Neural cell (in vitro differentiated cells): ENCODE results near the gene SRGAP3. TPM values are rescaled to one million over a fixed set of nuclear protein-coding genes. Genes with fewer than 3 reads are reported as not detected.

ENCODE experiments used
- H2AFZ ChIP-seq: fragments of 200-600, 300-800 bp; sonication (generic), shearing (Covaris generic); 2 replicates; pipeline ENCODE4 v1.6.0; 2014; ENCODE audit warnings: low read depth, mild to moderate bottlenecking, antibody characterized with exemption, low read length, moderate library complexity
- H3F3A ChIP-seq: fragments of 200-600 bp; shearing (Covaris generic); 2 replicates; pipeline ENCODE4 v1.6.1; 2016; ENCODE audit warnings: mild to moderate bottlenecking, moderate library complexity, mixed read lengths, antibody characterized with exemption, low read length; ENCODE audit not compliant: insufficient read depth, poor library complexity, severe bottlenecking
- H3K27ac ChIP-seq: fragments of 200-600, 300-800 bp; sonication (generic), shearing (Covaris generic); 2 replicates; pipeline ENCODE4 v1.5.1; 2014; ENCODE audit warnings: mild to moderate bottlenecking, low read length, moderate library complexity
- H3K27me3 ChIP-seq: fragments of 300-800, 200-600 bp; sonication (generic), shearing (Covaris generic); 2 replicates; pipeline ENCODE4 v1.6.0; 2014; ENCODE audit warnings: mild to moderate bottlenecking, low read depth, low read length, moderate library complexity; ENCODE audit not compliant: insufficient read depth
- H3K36me3 ChIP-seq: fragments of 300-800, 200-600 bp; sonication (generic), shearing (Covaris generic); 2 replicates; pipeline ENCODE4 v1.5.1; 2014; ENCODE audit warnings: mild to moderate bottlenecking, antibody characterized with exemption, low read length, moderate library complexity; ENCODE audit not compliant: insufficient read depth
- H3K4me2 ChIP-seq: fragments of 300-800, 200-600 bp; sonication (generic), shearing (Covaris generic); 2 replicates; pipeline ENCODE4 v1.6.0; 2014; ENCODE audit warnings: mild to moderate bottlenecking, low read length
- H3K4me3 ChIP-seq: fragments of 300-800, 200-600 bp; sonication (generic), shearing (Covaris generic); 2 replicates; pipeline ENCODE4 v1.5.1; 2014; ENCODE audit warnings: mild to moderate bottlenecking, low read length, moderate library complexity
- H3K79me2 ChIP-seq: fragments of 200-600 bp; shearing (Covaris generic); replicated peaks from 2 replicates; pipeline ENCODE4 v1.6.0; 2014; ENCODE audit warnings: mild to moderate bottlenecking, low read length, moderate library complexity; ENCODE audit not compliant: insufficient read depth
- H3K9ac ChIP-seq: fragments of 300-800, 200-600 bp; sonication (generic), shearing (Covaris generic); 2 replicates; pipeline ENCODE4 v1.6.1; 2016; ENCODE audit warnings: mild to moderate bottlenecking, low read length, mixed read lengths
- H3K9me2 ChIP-seq: fragments of 200-600 bp; shearing (Covaris generic); 2 replicates; pipeline ENCODE4 v1.6.1; 2016; ENCODE audit warnings: mild to moderate bottlenecking, low read length, mixed read lengths; ENCODE audit not compliant: insufficient read depth
- H3K9me3 ChIP-seq: fragments of 200-600, 300-800 bp; sonication (generic), shearing (Covaris generic); 2 replicates; pipeline ENCODE4 v1.6.1; 2016; ENCODE audit warnings: mild to moderate bottlenecking, mixed run types, low read length, moderate library complexity, mixed read lengths
- H4K20me1 ChIP-seq: fragments of 200-600 bp; shearing (Covaris generic); 2 replicates; pipeline ENCODE4 v1.6.1; 2016; ENCODE audit warnings: mild to moderate bottlenecking, mixed run types; ENCODE audit not compliant: insufficient read depth
- EP300 ChIP-seq: fragments of 450-650 bp; conservative IDR thresholded peaks from 2 replicates; pipeline ENCODE4 v1.6.1; 2014; ENCODE audit warnings: antibody characterized with exemption, mild to moderate bottlenecking, moderate library complexity; ENCODE audit not compliant: poor library complexity, severe bottlenecking
- EZH2 ChIP-seq: fragments of 200-600, 300-800 bp; shearing (Covaris generic), sonication (generic); IDR thresholded peaks from 2 replicates; pipeline ENCODE4 v1.6.1; 2014; ENCODE audit warnings: antibody characterized with exemption, low read length, borderline replicate concordance, mild to moderate bottlenecking; ENCODE audit not compliant: insufficient read depth, poor library complexity, severe bottlenecking
- MXI1 ChIP-seq: fragments of 450-650 bp; conservative IDR thresholded peaks from 2 replicates; pipeline ENCODE4 v1.6.1; 2014; ENCODE audit warnings: antibody characterized with exemption, mild to moderate bottlenecking; ENCODE audit not compliant: poor library complexity, severe bottlenecking
- POLR2AphosphoS5 ChIP-seq: IDR thresholded peaks from 2 replicates; pipeline ENCODE4 v1.6.1; 2012
- RAD21 ChIP-seq: fragments of 450-650 bp; conservative IDR thresholded peaks from 2 replicates; pipeline ENCODE4 v1.6.1; 2014; ENCODE audit warnings: antibody characterized with exemption, mild to moderate bottlenecking, moderate library complexity
- SMC3 ChIP-seq: fragments of 450-650 bp; conservative IDR thresholded peaks from 2 replicates; pipeline ENCODE4 v1.6.1; 2014; ENCODE audit warnings: antibody characterized with exemption, mild to moderate bottlenecking, moderate library complexity; ENCODE audit not compliant: poor library complexity
- TAF1 ChIP-seq: IDR thresholded peaks from 2 replicates; pipeline ENCODE4 v1.6.1; 2012; ENCODE audit warnings: low read depth
- polyA plus RNA-seq: library from polyadenylated mRNA; depleted of rRNA; stranded (reverse); fragments of >200 nt; gene quantifications from 2 replicates; pipeline ENCODE4 v1.2.3, GENCODE V29; 2014
- TF ChIP-seq, protein P1 (sequence below): IDR thresholded peaks from 2 replicates; pipeline ENCODE4 v1.6.1; 2012; ENCODE audit warnings: borderline replicate concordance
- TF ChIP-seq, protein P2 (sequence below): fragments of 450-650 bp; IDR thresholded peaks from 2 replicates; pipeline ENCODE4 v1.5.1; 2014; ENCODE audit warnings: antibody characterized with exemption, mild to moderate bottlenecking, moderate library complexity; ENCODE audit not compliant: poor library complexity, severe bottlenecking

Gene SRGAP3
- polyA plus RNA-seq, 1 donor from 2014 or later, result 31.5 TPM

DNA sequence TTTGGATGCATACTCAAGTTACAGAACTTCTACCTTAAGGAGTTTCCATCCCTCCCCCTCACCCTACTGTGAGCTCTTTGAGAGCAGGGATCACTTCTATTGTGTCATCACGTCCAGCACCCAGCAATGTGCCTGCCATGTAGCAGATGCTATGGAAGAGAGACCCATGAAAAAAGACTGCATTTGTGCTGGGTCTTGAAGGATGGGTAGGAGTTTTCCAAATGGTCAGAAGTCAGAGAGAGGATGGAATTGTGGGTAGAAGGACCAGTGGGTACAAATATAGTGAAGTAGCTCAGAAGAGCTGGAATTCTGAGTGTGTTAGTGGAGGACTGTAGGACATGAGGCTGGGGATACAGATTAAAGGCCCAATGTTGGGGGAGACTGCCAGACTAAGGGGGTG, 141.7 kb downstream of the SRGAP3 start:
- TF ChIP-seq RAD21, result no peak
- TF ChIP-seq EP300, result no peak
- TF ChIP-seq, protein P1, sequence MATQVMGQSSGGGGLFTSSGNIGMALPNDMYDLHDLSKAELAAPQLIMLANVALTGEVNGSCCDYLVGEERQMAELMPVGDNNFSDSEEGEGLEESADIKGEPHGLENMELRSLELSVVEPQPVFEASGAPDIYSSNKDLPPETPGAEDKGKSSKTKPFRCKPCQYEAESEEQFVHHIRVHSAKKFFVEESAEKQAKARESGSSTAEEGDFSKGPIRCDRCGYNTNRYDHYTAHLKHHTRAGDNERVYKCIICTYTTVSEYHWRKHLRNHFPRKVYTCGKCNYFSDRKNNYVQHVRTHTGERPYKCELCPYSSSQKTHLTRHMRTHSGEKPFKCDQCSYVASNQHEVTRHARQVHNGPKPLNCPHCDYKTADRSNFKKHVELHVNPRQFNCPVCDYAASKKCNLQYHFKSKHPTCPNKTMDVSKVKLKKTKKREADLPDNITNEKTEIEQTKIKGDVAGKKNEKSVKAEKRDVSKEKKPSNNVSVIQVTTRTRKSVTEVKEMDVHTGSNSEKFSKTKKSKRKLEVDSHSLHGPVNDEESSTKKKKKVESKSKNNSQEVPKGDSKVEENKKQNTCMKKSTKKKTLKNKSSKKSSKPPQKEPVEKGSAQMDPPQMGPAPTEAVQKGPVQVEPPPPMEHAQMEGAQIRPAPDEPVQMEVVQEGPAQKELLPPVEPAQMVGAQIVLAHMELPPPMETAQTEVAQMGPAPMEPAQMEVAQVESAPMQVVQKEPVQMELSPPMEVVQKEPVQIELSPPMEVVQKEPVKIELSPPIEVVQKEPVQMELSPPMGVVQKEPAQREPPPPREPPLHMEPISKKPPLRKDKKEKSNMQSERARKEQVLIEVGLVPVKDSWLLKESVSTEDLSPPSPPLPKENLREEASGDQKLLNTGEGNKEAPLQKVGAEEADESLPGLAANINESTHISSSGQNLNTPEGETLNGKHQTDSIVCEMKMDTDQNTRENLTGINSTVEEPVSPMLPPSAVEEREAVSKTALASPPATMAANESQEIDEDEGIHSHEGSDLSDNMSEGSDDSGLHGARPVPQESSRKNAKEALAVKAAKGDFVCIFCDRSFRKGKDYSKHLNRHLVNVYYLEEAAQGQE, result no peak
- TF ChIP-seq, protein P2, sequence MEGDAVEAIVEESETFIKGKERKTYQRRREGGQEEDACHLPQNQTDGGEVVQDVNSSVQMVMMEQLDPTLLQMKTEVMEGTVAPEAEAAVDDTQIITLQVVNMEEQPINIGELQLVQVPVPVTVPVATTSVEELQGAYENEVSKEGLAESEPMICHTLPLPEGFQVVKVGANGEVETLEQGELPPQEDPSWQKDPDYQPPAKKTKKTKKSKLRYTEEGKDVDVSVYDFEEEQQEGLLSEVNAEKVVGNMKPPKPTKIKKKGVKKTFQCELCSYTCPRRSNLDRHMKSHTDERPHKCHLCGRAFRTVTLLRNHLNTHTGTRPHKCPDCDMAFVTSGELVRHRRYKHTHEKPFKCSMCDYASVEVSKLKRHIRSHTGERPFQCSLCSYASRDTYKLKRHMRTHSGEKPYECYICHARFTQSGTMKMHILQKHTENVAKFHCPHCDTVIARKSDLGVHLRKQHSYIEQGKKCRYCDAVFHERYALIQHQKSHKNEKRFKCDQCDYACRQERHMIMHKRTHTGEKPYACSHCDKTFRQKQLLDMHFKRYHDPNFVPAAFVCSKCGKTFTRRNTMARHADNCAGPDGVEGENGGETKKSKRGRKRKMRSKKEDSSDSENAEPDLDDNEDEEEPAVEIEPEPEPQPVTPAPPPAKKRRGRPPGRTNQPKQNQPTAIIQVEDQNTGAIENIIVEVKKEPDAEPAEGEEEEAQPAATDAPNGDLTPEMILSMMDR, result no peak
- no peak for TF ChIP-seq TAF1
- TF ChIP-seq EZH2, result no peak
- TF ChIP-seq SMC3, result no peak
- no peak for TF ChIP-seq POLR2AphosphoS5
- TF ChIP-seq MXI1, result no peak
- no peak overlapping the region for H3K4me3 ChIP-seq
- H2AFZ ChIP-seq, result no peak overlapping the region
- H3K27me3 ChIP-seq, result no peaks in the 10 kb centered on the region
- H3K36me3 ChIP-seq, result peaks cover 11% of the 10 kb centered on the region
- H3K9me2 ChIP-seq, result no peaks in the 10 kb centered on the region
- H3K79me2 ChIP-seq, result no peaks in the 10 kb centered on the region
- no peak overlapping the region for H3K27ac ChIP-seq
- H4K20me1 ChIP-seq, result no peaks in the 10 kb centered on the region
- peaks cover 9% of the 10 kb centered on the region for H3F3A ChIP-seq
- no peaks in the 10 kb centered on the region for H3K9me3 ChIP-seq
- no peak overlapping the region for H3K4me2 ChIP-seq
- H3K9ac ChIP-seq, result no peak overlapping the region

DNA sequence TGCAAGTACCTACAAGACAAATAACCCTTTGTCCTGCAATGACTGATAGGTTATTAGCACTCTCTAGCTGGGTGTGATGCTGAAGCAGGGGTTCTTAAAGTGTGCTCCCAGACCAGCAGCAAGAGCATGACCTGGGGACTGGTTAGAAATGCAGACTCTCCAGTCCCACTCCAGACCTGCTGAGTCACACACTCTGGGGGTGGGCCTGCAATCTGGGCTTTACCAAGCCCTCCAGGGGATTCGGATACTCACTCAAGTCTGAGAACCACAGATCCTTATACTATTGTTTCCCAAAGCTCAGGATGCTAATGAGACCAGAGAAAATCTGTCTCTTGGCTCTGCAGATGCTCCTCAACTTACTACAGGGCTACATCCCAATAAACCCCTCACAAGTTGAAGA, 144.0 kb downstream of the SRGAP3 start:
- H3K4me3 ChIP-seq, result no peak overlapping the region
- no peaks in the 10 kb centered on the region for H3K9me3 ChIP-seq
- H3F3A ChIP-seq, result peaks cover 12% of the 10 kb centered on the region
- no peak for TF ChIP-seq EP300
- no peak for TF ChIP-seq EZH2
- no peak for TF ChIP-seq POLR2AphosphoS5
- no peak for TF ChIP-seq TAF1
- TF ChIP-seq, protein P2, result no peak
- H3K79me2 ChIP-seq, result no peaks in the 10 kb centered on the region
- H4K20me1 ChIP-seq, result no peaks in the 10 kb centered on the region
- H2AFZ ChIP-seq, result no peak overlapping the region
- peaks cover 11% of the 10 kb centered on the region for H3K36me3 ChIP-seq
- no peaks in the 10 kb centered on the region for H3K9me2 ChIP-seq
- H3K27me3 ChIP-seq, result no peaks in the 10 kb centered on the region
- no peak overlapping the region for H3K4me2 ChIP-seq
- H3K9ac ChIP-seq, result no peak overlapping the region
- no peak overlapping the region for H3K27ac ChIP-seq
